Left kidney (tissue), 2 donors: ENCODE results near the gene BRD9. TPM values are rescaled to one million over a fixed set of nuclear protein-coding genes. Genes with fewer than 3 reads are reported as not detected.

Experiments used
- DNase-seq: peaks from one replicate; pipeline ENCODE4 v3.0.0-alpha.2; 2013
- polyA plus RNA-seq: library from polyadenylated mRNA; unstranded; fragments of 120-200 nt; gene quantifications from one replicate; pipeline ENCODE4 v1.2.1, GENCODE V29; 2013; ENCODE audit not compliant: insufficient read length

Gene BRD9
- polyA plus RNA-seq, 1 donor: 47.5 TPM

DNA sequence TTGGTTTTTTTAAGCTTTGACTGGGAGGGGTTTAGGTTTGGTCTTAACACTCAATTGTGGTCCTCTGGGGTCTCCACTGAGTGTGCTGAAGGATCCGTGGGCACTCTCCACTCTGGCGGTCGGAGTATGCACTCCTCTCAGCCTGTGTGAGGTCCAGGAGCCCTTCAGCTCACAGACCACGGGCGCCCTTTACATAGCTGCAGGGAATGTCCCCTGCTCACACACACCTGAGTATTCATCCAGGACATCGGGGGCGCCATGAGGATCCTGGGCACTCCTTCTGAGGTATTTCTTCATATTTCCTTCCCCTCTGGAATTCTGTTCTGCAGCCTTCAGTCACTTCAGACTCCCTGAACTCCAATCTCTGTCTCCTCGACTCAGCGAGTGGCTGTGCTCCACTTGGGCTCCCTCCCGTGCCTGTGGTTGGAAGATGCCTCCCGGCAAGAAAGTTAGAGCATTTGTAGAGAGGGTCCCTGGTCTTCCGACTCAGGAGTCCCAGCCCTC is 12.6 kb upstream of the BRD9 start:
- DNase-seq: no peak

- no peak for DNase-seq
Observed at GRCh38 chr5:903756-904096, 11.1 kb upstream of the BRD9 start.

DNA sequence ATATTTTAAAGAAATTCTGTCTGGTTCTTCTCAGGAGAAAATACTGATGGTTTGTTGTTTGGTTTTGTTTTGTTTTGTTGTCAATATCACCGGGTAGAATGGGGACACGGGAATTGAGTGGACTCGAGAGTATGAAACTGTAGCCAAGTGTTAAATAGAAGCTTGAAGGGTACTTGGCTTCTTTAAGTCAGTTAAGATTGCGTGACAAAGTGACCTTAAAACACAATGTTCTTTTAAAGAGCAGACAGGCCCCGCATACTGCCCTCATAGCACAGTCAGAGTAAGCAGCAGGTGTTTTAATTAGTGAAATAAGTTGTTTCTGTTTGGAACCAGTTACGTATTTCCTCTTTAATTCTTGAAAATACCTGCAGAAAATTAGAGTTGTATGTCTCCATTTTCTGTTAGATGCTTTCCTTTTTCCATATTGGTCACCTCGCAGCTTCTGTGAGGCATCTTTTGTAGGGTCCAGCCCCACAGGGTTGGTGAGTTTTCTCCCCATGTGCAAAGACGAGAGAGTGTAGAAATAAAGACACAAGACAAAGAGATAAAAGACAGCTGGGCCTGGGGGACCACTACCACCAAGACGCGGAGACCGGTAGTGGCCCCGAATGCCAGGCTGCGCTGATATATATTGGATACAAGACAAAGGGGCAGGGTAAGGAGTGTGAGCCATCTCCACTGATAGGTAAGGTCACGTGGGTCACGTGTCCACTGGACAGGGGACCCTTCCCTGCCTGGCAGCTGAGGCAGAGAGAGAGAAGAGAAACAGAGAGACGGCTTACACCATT is 9.7 kb upstream of the BRD9 start:
- no peak for DNase-seq

DNA sequence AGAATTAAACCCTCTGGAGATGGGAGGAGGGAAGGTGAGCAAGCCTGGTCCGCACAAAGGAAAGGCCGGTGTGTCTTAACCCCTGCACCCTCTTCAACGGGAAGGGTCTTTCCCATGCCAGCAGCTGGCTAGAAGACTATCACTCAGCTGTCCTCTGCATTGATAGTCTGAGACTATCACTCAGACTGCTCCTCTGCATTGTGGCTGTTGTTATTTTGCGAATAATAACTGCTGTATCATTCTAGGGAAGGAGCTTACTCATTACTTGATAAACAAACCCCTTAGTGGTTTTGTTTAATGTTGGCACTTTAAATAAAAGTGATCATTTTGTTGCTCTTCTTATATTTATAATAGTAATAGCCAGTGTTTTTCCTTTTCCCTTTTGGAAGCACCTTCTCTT is 8.2 kb upstream of the BRD9 start:
- no peak for DNase-seq

DNA sequence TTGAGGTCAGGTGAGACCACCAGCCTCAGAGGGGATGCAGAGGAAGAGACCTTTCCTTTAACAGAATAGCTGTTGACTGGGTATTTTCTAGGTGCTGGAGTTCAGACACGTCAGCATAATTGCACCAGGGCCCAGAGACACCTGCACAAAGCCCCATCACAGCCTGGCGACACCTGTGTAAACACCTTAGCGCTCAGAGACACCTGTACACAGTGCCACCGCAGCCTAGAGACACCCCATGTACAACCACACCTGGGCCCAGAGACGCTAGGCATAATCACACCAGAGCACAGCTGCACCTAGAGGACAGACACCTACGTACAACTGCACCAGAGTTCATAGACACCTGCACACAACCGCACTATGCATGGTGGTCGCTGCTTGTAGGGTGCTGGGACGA is 1.1 kb upstream of the BRD9 start:
- DNase-seq: no peak

DNA sequence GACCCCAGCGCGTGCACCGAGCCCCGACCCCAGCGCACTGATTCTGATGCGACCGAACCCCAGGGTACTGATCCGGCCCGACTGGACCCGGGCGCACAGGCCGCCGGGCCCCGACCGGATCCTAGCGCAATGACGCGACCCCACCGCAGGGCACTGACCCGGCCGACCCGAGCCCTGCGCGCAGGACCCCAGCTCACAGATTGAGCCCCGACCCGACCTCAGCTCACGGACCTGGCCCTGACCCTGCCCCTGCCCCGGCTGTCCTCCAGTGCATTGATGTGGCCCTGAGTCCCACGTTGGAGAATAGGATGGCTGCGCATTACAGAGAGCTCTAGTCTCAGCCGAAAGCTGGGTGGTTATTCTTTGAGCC is 521 bp upstream of the BRD9 start:
- DNase-seq: no peak

GRCh38 chr5:891837-892393 is 686 bp downstream of the BRD9 start:
- no peak for DNase-seq

DNA sequence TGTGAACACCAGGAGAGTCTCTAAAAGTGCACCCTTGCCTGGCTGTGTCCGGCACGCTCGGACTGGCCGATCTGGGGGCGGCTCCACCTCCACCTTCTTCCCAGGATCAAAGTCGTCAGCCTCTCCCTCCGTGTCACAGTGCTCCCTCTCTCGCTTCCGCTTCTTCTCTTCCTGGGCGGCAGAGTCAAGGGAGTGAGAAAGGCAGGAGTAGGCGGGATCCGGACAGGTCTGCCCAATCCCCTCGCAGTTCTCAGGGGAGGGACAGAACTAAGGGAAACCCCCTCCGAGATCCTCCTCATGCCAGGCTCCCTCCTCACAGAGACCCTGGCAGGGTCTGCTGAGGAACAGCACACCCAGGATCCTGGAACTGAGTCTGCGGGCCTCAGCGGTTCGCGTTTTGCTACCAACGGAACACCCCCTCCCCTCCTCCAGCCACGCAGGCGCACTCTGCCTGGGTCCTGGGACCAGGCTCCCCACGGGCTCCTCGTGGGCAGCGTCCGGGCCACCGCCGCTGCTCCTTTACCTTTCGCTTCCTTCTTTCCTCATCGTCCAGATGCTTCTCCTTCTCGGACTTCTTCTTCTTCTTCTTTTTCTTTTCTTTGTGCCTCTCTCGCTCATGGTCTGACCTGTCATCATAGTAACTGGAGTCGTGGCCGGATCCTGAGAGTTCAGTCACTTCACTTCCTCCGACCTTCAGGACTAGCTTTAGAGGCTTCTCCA is 1.3 kb downstream of the BRD9 start:
- no peak for DNase-seq

GRCh38 chr5:889075-889710 is 3.4 kb downstream of the BRD9 start:
- no peak for DNase-seq

DNA sequence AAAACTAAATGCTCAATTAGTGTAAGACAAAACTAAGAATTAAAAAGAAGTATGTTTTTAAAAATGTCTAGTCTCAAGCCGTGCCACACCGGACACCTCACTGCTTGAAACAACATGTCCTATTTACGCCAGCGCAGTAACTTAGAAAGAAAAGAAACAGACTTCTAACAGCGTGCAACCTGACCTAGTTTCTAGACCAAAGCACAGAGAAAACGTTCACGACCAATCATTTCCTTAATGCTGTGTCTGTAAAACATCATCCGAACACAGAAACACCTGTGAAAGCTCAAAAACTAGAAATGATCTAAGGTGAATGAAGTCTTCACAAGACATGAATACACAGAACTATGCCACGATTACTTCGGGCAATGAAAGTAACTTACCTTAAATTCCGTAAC is 4.0 kb downstream of the BRD9 start:
- no peak for DNase-seq

DNA sequence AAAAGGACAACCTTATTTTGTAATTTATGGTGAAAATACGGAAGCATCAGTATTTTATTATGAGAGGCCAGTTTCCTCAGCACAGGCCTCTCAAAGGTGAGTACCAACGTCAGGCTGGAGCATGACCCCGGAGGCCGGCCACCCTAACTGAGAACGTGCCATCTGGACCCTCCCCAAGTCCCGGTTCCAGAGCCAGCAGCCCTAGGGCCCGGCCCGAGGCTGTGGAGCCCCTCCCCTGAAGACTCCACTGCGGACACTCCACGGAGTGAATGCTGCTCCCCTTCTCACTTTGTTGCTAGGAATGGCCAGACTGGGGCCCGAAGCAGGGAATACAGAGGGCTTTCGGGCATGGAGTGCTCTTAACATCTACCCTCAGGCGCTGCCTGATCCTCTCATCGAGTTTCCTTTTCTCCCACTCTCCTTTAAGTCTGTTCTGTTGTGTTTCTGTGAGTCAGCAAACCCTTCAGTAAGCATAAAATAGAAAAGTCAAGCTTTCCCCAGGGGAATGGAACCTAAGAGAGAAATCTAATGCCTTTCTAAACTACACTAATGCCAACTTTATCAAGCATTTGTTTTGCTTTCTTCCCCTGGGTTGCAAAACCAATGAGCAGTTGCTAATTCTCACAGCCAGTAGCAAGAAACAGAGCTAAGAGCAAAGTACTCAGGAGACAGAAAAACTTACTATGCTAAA is 4.5 kb downstream of the BRD9 start:
- no peak for DNase-seq

GRCh38 chr5:886716-887325 is 5.8 kb downstream of the BRD9 start:
- no peak for DNase-seq

DNA sequence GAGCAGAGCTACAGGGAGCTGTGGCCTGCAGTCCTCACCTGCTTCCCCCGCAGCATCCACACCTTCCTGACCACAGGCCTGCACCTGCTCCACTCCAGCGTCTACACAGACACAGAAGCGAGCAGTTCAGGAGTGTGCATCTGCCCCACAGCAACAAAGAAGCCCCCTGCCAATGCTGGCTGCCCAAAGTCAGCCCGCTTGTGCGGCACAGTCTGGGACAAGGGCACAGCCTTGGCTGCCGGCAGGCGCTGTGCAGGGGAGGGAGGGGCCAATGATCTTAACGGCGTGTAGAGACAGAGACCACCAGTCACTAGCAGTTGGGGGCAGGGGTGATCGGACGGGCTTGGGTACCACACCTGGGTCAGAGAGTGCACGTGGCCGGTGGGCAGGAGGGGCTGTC is 6.6 kb downstream of the BRD9 start:
- no peak for DNase-seq

- DNase-seq: no peak
Observed at GRCh38 chr5:885529-885928, 7.1 kb downstream of the BRD9 start.

GRCh38 chr5:885127-885442 is 7.5 kb downstream of the BRD9 start:
- DNase-seq: no peak

GRCh38 chr5:884345-885126 is 8.1 kb downstream of the BRD9 start:
- no peak for DNase-seq

DNA sequence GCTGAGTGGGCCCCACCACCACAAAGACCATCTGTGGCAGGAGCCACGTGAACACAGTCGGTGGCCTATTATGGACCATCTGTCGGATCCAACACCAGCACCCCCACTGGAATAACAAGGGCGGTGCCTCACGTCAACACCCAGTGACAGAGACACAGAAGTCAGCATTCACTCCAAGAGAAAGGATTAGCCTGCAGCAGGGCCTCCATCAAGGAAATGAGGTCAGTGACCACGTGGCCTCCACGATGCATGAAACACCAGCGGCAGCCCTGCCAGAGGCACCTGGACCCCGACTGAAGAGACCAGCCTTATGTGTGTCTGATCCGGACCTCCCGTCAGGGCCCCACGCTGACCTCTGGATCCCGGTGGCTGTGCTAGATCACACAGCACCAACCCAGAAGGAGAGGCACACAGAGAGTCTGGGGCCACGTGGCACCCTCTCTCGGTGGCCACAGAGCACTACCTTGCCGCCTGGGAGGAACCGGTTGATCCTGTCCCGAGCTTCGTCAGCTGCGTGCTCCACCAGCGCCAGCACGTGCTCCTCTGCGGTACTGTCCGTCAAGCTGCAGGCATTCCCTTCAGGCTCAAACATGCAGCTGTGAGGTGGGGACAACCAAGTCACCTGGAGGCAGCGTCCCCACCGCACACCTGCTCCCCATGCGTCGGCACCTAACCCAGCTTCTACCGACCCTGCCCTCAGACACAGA is 9.0 kb downstream of the BRD9 start:
- DNase-seq: no peak

GRCh38 chr5:882253-883183 is 10.1 kb downstream of the BRD9 start:
- DNase-seq: no peak

- no peak for DNase-seq
Observed at GRCh38 chr5:881551-881935, 11.1 kb downstream of the BRD9 start.
